Mucosa of descending colon (tissue), 3 donors: ENCODE measurements around the gene NPHS2. TPM values are rescaled to one million over a fixed set of nuclear protein-coding genes. Genes with fewer than 3 reads are reported as not detected.
A peak's percentile ranks its signal among the peaks of the same experiment; 100 is the strongest.

ENCODE experiments used
- ATAC-seq: fragments of 200-7000 bp; cut with Tn5 transposase; one replicate; pipeline ENCODE4 v1.9.1; 2020; ENCODE audit warnings: mild to moderate bottlenecking, moderate library complexity
- DNase-seq, 3 donors: peaks; one replicate each; pipeline ENCODE4 v3.0.0-alpha.2; 2020
- H3K36me3 ChIP-seq: fragments of 200-600 bp; one replicate; pipeline ENCODE4 v1.8.0; 2021; ENCODE audit warnings: low read depth, mild to moderate bottlenecking
- H3K4me1 ChIP-seq: fragments of 200-600 bp; one replicate; pipeline ENCODE4 v1.8.0; 2021; ENCODE audit warnings: low read depth, mild to moderate bottlenecking
- H3K4me3 ChIP-seq: fragments of 200-600 bp; one replicate; pipeline ENCODE4 v1.8.0; 2021; ENCODE audit warnings: mild to moderate bottlenecking
- H3K9me3 ChIP-seq: fragments of 200-600 bp; one replicate; pipeline ENCODE4 v1.8.0; 2021; ENCODE audit warnings: mild to moderate bottlenecking
- CTCF ChIP-seq: fragments of 200-600 bp; IDR thresholded peaks from one replicate; pipeline ENCODE4 v1.8.0; 2022; ENCODE audit warnings: antibody characterized with exemption, mild to moderate bottlenecking
- intact Hi-C, 2 donors: fragments of 100-400 bp; cut with DNase I in 1 of 2; cut with micrococcal nuclease in 1 of 2; formaldehyde crosslinking; loops; one replicate each; pipeline versions ENCODE4 v1.11.0 to v1.11.1; 2022; cut with DNase I, micrococcal nuclease
- total RNA-seq, 3 donors: library from RNA; stranded (reverse); fragmentation: NEBNext Ultra II Directional in 2 of 3; extraction: Animal tissue kit (Norgen Biotek cat#: 25700) in 2 of 3; gene quantifications; one replicate each; pipeline versions ENCODE4 v1.2.1 to v1.2.4, GENCODE V29; 2021 to 2023
- donor health status: DM: no; HTN: no; CAD: no; lungs with moderate emphysema.
- donor health status: DM: no; HTN: no; CAD: no.
- donor health status: DM: no; HTN: yes; CAD: no.

The NPHS2 gene
- total RNA-seq, 3 donors from 2014 or later, result not detected

GRCh38 chr1:179587336-179587735 lies 11.6 kb upstream of the NPHS2 start:
- no peak for TF ChIP-seq CTCF
- H3K9me3 ChIP-seq, result no peaks in the 10 kb centered on the region
- H3K4me3 ChIP-seq, result no peak overlapping the region
- ATAC-seq, result no peak
- H3K36me3 ChIP-seq, result no peaks in the 10 kb centered on the region
- intact Hi-C loops, result no loop called here
- H3K4me1 ChIP-seq, result peaks cover 4% of the 10 kb centered on the region
- no peak for DNase-seq

GRCh38 chr1:179586107-179586823 lies 10.5 kb upstream of the NPHS2 start:
- intact Hi-C loops, result no loop called here
- no peaks in the 10 kb centered on the region for H3K36me3 ChIP-seq
- ATAC-seq (peak; percentile 94), DNase-seq (peak; percentile 72 to 84 (median 83))
- no peaks in the 10 kb centered on the region for H3K9me3 ChIP-seq
- H3K4me1 ChIP-seq, result no peaks in the 10 kb centered on the region
- peak; percentile 64 for TF ChIP-seq CTCF
- H3K4me3 ChIP-seq, result no peak overlapping the region

DNA sequence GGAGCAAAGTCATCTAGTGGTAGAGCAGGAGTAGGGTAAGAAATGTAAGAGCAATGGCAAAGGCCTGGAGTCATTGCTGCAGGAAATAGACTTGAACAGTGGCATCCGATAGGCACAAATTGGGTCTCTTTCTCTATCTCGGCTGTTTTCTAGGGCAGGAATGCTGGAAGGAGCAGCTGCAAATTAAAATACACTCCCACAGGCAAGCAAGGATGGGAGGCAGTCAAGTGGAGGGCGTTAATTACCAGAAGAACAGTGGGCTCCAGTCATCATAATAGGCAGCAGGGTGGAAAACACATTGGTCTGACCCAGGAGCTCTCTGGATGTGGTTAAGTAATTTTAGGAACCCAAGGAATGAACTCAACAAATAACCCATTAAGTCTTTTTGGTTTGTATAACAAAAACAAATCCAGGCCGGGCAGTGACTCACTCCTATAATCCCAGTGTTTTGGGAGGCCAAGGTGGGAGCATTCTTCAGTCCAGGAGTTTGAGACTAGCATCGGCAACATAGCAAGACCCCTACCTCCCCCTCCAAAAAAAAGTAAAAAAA lies 8.1 kb upstream of the NPHS2 start:
- H3K36me3 ChIP-seq, result no peaks in the 10 kb centered on the region
- intact Hi-C loops, result no loop called here
- no peaks in the 10 kb centered on the region for H3K9me3 ChIP-seq

DNA sequence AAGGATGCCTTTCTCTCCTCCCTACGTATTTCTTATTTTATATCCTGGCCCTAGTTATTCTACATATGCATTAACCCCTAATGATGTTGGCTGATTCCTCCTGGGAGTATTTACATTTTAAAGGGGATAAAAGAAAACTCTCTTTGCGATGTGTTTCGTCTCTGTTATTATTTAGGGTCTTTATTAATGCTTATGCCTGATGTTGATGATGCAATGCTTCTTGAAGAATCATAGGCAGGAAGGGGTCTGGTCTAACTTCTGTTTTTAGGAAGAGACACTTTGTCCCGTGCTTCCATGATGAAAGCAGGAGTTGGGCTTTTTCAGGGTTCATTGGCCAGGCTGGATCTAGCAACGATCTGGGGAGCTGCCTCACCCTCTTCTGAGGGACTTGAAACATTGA lies 761 bp upstream of the NPHS2 start:
- peaks cover 8% of the 10 kb centered on the region for H3K4me1 ChIP-seq
- TF ChIP-seq CTCF, result no peak
- no peak for DNase-seq
- H3K4me3 ChIP-seq, result no peak overlapping the region
- no peaks in the 10 kb centered on the region for H3K9me3 ChIP-seq
- ATAC-seq, result no peak
- no peaks in the 10 kb centered on the region for H3K36me3 ChIP-seq
- intact Hi-C loops, result no loop called here

More for the DNA sequence above, 8.1 kb upstream of the NPHS2 start:
- ATAC-seq, result no peak
- no peak overlapping the region for H3K4me3 ChIP-seq
- no peak for TF ChIP-seq CTCF
- no peak for DNase-seq
- no peaks in the 10 kb centered on the region for H3K4me1 ChIP-seq

DNA sequence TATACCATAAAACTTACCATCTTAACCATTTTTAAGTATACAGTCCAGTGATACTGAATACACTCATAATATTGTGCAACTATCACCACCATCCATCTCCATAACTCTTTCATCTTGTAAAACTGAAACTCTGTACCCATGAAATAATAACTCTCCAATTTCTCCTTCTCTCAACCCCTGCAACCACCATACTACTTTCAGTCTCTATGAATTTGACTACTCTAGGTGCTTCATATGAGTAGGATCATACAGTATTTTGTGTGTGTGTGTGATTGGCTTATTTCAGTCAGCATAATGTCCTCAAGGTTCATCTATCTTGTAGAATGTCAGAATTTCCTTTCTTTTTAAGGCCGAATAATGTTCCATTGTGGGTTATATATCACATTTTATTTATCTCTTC lies 17.7 kb downstream of the NPHS2 start:
- intact Hi-C loops, result no loop called here
- no peak for ATAC-seq
- H3K9me3 ChIP-seq, result no peaks in the 10 kb centered on the region
- H3K4me1 ChIP-seq, result no peaks in the 10 kb centered on the region
- H3K36me3 ChIP-seq, result no peaks in the 10 kb centered on the region
- no peak overlapping the region for H3K4me3 ChIP-seq
- no peak for DNase-seq
- no peak for TF ChIP-seq CTCF
